Vagina (tissue), 2 donors: Measurements from ENCODE around the gene TMX2.

ENCODE experiments used
- POLR2A ChIP-seq, 2 donors: fragments of 450-650 bp; IDR thresholded peaks; one replicate each; pipeline ENCODE4 v1.6.1; 2017; ENCODE audit warnings: antibody characterized with exemption in 2 of 2, mild to moderate bottlenecking in 2 of 2, moderate library complexity in 2 of 2
- POLR2AphosphoS5 ChIP-seq, 2 donors: sonication (generic); formaldehyde crosslinking; IDR thresholded peaks; one replicate each; pipeline ENCODE4 v1.9.0; 2017; ENCODE audit warnings: antibody characterized with exemption in 2 of 2, mild to moderate bottlenecking in 2 of 2, low read depth in 1 of 2; ENCODE audit not compliant: insufficient read depth in 1 of 2
- TF ChIP-seq, protein P1 (sequence below), 3 experiments: fragments of 450-650 bp in 2 of 3; fragments of 200-600 bp in 1 of 3; sonication (generic) in 1 of 3; IDR thresholded peaks; one replicate each; pipeline ENCODE4 v1.5.1; 2017 to 2019; ENCODE audit warnings: antibody characterized with exemption in 3 of 3, mild to moderate bottlenecking in 2 of 3, moderate library complexity in 2 of 3

GRCh38 chr11:57764972-57765371 is 52.6 kb downstream of the TMX2 start:
- TF ChIP-seq, protein P1, sequence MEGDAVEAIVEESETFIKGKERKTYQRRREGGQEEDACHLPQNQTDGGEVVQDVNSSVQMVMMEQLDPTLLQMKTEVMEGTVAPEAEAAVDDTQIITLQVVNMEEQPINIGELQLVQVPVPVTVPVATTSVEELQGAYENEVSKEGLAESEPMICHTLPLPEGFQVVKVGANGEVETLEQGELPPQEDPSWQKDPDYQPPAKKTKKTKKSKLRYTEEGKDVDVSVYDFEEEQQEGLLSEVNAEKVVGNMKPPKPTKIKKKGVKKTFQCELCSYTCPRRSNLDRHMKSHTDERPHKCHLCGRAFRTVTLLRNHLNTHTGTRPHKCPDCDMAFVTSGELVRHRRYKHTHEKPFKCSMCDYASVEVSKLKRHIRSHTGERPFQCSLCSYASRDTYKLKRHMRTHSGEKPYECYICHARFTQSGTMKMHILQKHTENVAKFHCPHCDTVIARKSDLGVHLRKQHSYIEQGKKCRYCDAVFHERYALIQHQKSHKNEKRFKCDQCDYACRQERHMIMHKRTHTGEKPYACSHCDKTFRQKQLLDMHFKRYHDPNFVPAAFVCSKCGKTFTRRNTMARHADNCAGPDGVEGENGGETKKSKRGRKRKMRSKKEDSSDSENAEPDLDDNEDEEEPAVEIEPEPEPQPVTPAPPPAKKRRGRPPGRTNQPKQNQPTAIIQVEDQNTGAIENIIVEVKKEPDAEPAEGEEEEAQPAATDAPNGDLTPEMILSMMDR (IDR thresholded peaks at IDR 0.05) = no peak
- TF ChIP-seq POLR2A (IDR thresholded peaks at IDR 0.05) = no peak
- TF ChIP-seq POLR2AphosphoS5 (IDR thresholded peaks at IDR 0.05; ENCODE audit: insufficient read depth in 1 of 2, low read depth in 1 of 2) = no peak
